Measurements from ENCODE around the gene SERINC5. TPM values are rescaled to one million over a fixed set of nuclear protein-coding genes. Genes with fewer than 3 reads are reported as not detected.

Gene SERINC5
- total RNA-seq, 4 donors from 2014 or later: 9.5 to 54.5 (median 22.4) TPM

- H3K4me1 ChIP-seq: no peaks in the 10 kb centered on the region
- no peak overlapping the region for H3K27ac ChIP-seq
- no peaks in the 10 kb centered on the region for H3K27me3 ChIP-seq
- no peaks in the 10 kb centered on the region for H3K36me3 ChIP-seq
- H3K9me3 ChIP-seq: no peaks in the 10 kb centered on the region
- H3K4me3 ChIP-seq: no peak overlapping the region
- no peak for TF ChIP-seq POLR2A (IDR thresholded peaks at IDR 0.05)
- no peak for TF ChIP-seq CTCF (IDR thresholded peaks at IDR 0.05)
- no peak for DNase-seq
- intact Hi-C loops (cut with DNase I; ENCODE audit: low total_unique reads): no loop called here
These were observed 131.5 kb downstream of the SERINC5 start for GRCh38 chr5:80124121-80124918.

- no peak for DNase-seq
- no peaks in the 10 kb centered on the region for H3K27me3 ChIP-seq
These were observed 133.3 kb downstream of the SERINC5 start for GRCh38 chr5:80122579-80122978.

GRCh38 chr5:80119372-80119771, 136.5 kb downstream of the SERINC5 start:
- Histone ChIP-seq H3K27ac (no peak overlapping the region), H3K27me3 (no peaks in the 10 kb centered on the region), H3K4me1 (no peaks in the 10 kb centered on the region), H3K9me3 (no peaks in the 10 kb centered on the region), H3K36me3 (no peaks in the 10 kb centered on the region), H3K4me3 (no peak overlapping the region)
- intact Hi-C loops (cut with DNase I; ENCODE audit: low total_unique reads): no loop called here
- no peak for TF ChIP-seq POLR2A (IDR thresholded peaks at IDR 0.05)
- TF ChIP-seq CTCF (IDR thresholded peaks at IDR 0.05): no peak
- DNase-seq: no peak

More at GRCh38 chr5:80122579-80122978, 133.3 kb downstream of the SERINC5 start:
- Histone ChIP-seq H3K27ac (no peak overlapping the region), H3K4me1 (no peaks in the 10 kb centered on the region), H3K36me3 (no peaks in the 10 kb centered on the region), H3K4me3 (no peak overlapping the region), H3K9me3 (no peaks in the 10 kb centered on the region)
- intact Hi-C loops (cut with DNase I; ENCODE audit: low total_unique reads): no loop called here
- TF ChIP-seq POLR2A (IDR thresholded peaks at IDR 0.05): no peak
- TF ChIP-seq CTCF (IDR thresholded peaks at IDR 0.05): no peak

GRCh38 chr5:80117446-80117845, 138.4 kb downstream of the SERINC5 start:
- TF ChIP-seq POLR2A (IDR thresholded peaks at IDR 0.05) (no peak), CTCF (IDR thresholded peaks at IDR 0.05) (no peak)
- no peaks in the 10 kb centered on the region for H3K27me3 ChIP-seq
- H3K4me3 ChIP-seq: no peak overlapping the region
- no peaks in the 10 kb centered on the region for H3K9me3 ChIP-seq
- intact Hi-C loops (cut with DNase I; ENCODE audit: low total_unique reads): no loop called here
- DNase-seq: no peak
- H3K27ac ChIP-seq: no peak overlapping the region
- H3K36me3 ChIP-seq: no peaks in the 10 kb centered on the region
- H3K4me1 ChIP-seq: no peaks in the 10 kb centered on the region

GRCh38 chr5:80116465-80116864, 139.4 kb downstream of the SERINC5 start:
- no peak for TF ChIP-seq CTCF (IDR thresholded peaks at IDR 0.05)
- no peak for TF ChIP-seq POLR2A (IDR thresholded peaks at IDR 0.05)
- DNase-seq: no peak
- H3K4me3 ChIP-seq: no peak overlapping the region
- H3K36me3 ChIP-seq: no peaks in the 10 kb centered on the region
- no peaks in the 10 kb centered on the region for H3K9me3 ChIP-seq
- no peaks in the 10 kb centered on the region for H3K4me1 ChIP-seq
- no peak overlapping the region for H3K27ac ChIP-seq
- no peaks in the 10 kb centered on the region for H3K27me3 ChIP-seq
- intact Hi-C loops (cut with DNase I; ENCODE audit: low total_unique reads): no loop called here
